Measurements from ENCODE around the gene PFDN1.

Gene PFDN1

GRCh38 chr5:140267201-140267540 is 35.7 kb downstream of the PFDN1 start:
- Histone ChIP-seq H3K4me1 (ENCODE audit: control insufficient read depth, insufficient read depth, low read length) (peaks cover under 1% of the 10 kb centered on the region), H3K27me3 (replicated peaks; ENCODE audit: control insufficient read depth, insufficient read depth, low read length) (no peaks in the 10 kb centered on the region), H3K36me3 (ENCODE audit: control insufficient read depth, insufficient read depth, low read length, severe bottlenecking) (no peaks in the 10 kb centered on the region), H3K4me3 (ENCODE audit: low read length) (no peak overlapping the region), H3K9ac (ENCODE audit: low read length) (no peak overlapping the region), H3K9me3 (ENCODE audit: control insufficient read depth, low read length) (no peaks in the 10 kb centered on the region)
- no peak for DNase-seq (ENCODE audit: low read depth)

GRCh38 chr5:140266471-140267200 is 36.3 kb downstream of the PFDN1 start:
- Histone ChIP-seq H3K27me3 (replicated peaks; ENCODE audit: control insufficient read depth, insufficient read depth, low read length) (no peaks in the 10 kb centered on the region), H3K4me1 (ENCODE audit: control insufficient read depth, insufficient read depth, low read length) (peaks cover 5% of the 10 kb centered on the region), H3K9ac (ENCODE audit: low read length) (no peak overlapping the region), H3K36me3 (ENCODE audit: control insufficient read depth, insufficient read depth, low read length, severe bottlenecking) (no peaks in the 10 kb centered on the region), H3K4me3 (ENCODE audit: low read length) (no peak overlapping the region), H3K9me3 (ENCODE audit: control insufficient read depth, low read length) (no peaks in the 10 kb centered on the region)
- no peak for DNase-seq (ENCODE audit: low read depth)

GRCh38 chr5:140265845-140266244 is 37.1 kb downstream of the PFDN1 start:
- no peak for DNase-seq (ENCODE audit: low read depth)
- Histone ChIP-seq H3K9ac (ENCODE audit: low read length) (no peak overlapping the region), H3K36me3 (ENCODE audit: control insufficient read depth, insufficient read depth, low read length, severe bottlenecking) (no peaks in the 10 kb centered on the region), H3K9me3 (ENCODE audit: control insufficient read depth, low read length) (no peaks in the 10 kb centered on the region), H3K4me3 (ENCODE audit: low read length) (no peak overlapping the region), H3K4me1 (ENCODE audit: control insufficient read depth, insufficient read depth, low read length) (peaks cover 13% of the 10 kb centered on the region), H3K27me3 (replicated peaks; ENCODE audit: control insufficient read depth, insufficient read depth, low read length) (no peaks in the 10 kb centered on the region)

- Histone ChIP-seq H3K36me3 (ENCODE audit: control insufficient read depth, insufficient read depth, low read length, severe bottlenecking) (no peaks in the 10 kb centered on the region), H3K9me3 (ENCODE audit: control insufficient read depth, low read length) (no peaks in the 10 kb centered on the region), H3K9ac (ENCODE audit: low read length) (no peak overlapping the region), H3K27me3 (replicated peaks; ENCODE audit: control insufficient read depth, insufficient read depth, low read length) (no peaks in the 10 kb centered on the region), H3K4me3 (ENCODE audit: low read length) (no peak overlapping the region), H3K4me1 (ENCODE audit: control insufficient read depth, insufficient read depth, low read length) (peaks cover 17% of the 10 kb centered on the region)
- DNase-seq (ENCODE audit: low read depth), result no peak
Observed at GRCh38 chr5:140262839-140263238, 40.1 kb downstream of the PFDN1 start.

- H3K4me1 ChIP-seq (ENCODE audit: control insufficient read depth, insufficient read depth, low read length), result peaks cover 21% of the 10 kb centered on the region
- no peaks in the 10 kb centered on the region for H3K27me3 ChIP-seq (replicated peaks; ENCODE audit: control insufficient read depth, insufficient read depth, low read length)
- no peak for DNase-seq (ENCODE audit: low read depth)
- H3K9me3 ChIP-seq (ENCODE audit: control insufficient read depth, low read length), result no peaks in the 10 kb centered on the region
- no peaks in the 10 kb centered on the region for H3K36me3 ChIP-seq (ENCODE audit: control insufficient read depth, insufficient read depth, low read length, severe bottlenecking)
- no peak overlapping the region for H3K4me3 ChIP-seq (ENCODE audit: low read length)
- no peak overlapping the region for H3K9ac ChIP-seq (ENCODE audit: low read length)
Observed at GRCh38 chr5:140262221-140262620, 40.7 kb downstream of the PFDN1 start.

GRCh38 chr5:140261403-140262171 is 41.3 kb downstream of the PFDN1 start:
- Histone ChIP-seq H3K9ac (ENCODE audit: low read length) (no peak overlapping the region), H3K4me3 (ENCODE audit: low read length) (peak overlapping the region; percentile 50), H3K9me3 (ENCODE audit: control insufficient read depth, low read length) (no peaks in the 10 kb centered on the region), H3K27me3 (replicated peaks; ENCODE audit: control insufficient read depth, insufficient read depth, low read length) (no peaks in the 10 kb centered on the region), H3K4me1 (ENCODE audit: control insufficient read depth, insufficient read depth, low read length) (peaks cover 21% of the 10 kb centered on the region), H3K36me3 (ENCODE audit: control insufficient read depth, insufficient read depth, low read length, severe bottlenecking) (no peaks in the 10 kb centered on the region)
- peak; percentile 92 for DNase-seq (ENCODE audit: low read depth)

GRCh38 chr5:140260089-140260656 is 42.7 kb downstream of the PFDN1 start:
- Histone ChIP-seq H3K9me3 (ENCODE audit: control insufficient read depth, low read length) (no peaks in the 10 kb centered on the region), H3K4me3 (ENCODE audit: low read length) (no peak overlapping the region), H3K9ac (ENCODE audit: low read length) (no peak overlapping the region), H3K27me3 (replicated peaks; ENCODE audit: control insufficient read depth, insufficient read depth, low read length) (no peaks in the 10 kb centered on the region), H3K4me1 (ENCODE audit: control insufficient read depth, insufficient read depth, low read length) (peaks cover 21% of the 10 kb centered on the region), H3K36me3 (ENCODE audit: control insufficient read depth, insufficient read depth, low read length, severe bottlenecking) (no peaks in the 10 kb centered on the region)
- no peak for DNase-seq (ENCODE audit: low read depth)

- no peaks in the 10 kb centered on the region for H3K36me3 ChIP-seq (ENCODE audit: control insufficient read depth, insufficient read depth, low read length, severe bottlenecking)
- DNase-seq (ENCODE audit: low read depth), result no peak
Observed at GRCh38 chr5:140259500-140259899, 43.4 kb downstream of the PFDN1 start.

GRCh38 chr5:140258873-140259272 is 44.0 kb downstream of the PFDN1 start:
- Histone ChIP-seq H3K27me3 (replicated peaks; ENCODE audit: control insufficient read depth, insufficient read depth, low read length) (no peaks in the 10 kb centered on the region), H3K4me1 (ENCODE audit: control insufficient read depth, insufficient read depth, low read length) (peaks cover 25% of the 10 kb centered on the region), H3K9me3 (ENCODE audit: control insufficient read depth, low read length) (no peaks in the 10 kb centered on the region), H3K9ac (ENCODE audit: low read length) (no peak overlapping the region), H3K36me3 (ENCODE audit: control insufficient read depth, insufficient read depth, low read length, severe bottlenecking) (no peaks in the 10 kb centered on the region), H3K4me3 (ENCODE audit: low read length) (no peak overlapping the region)
- no peak for DNase-seq (ENCODE audit: low read depth)

More at GRCh38 chr5:140259500-140259899, 43.4 kb downstream of the PFDN1 start:
- no peaks in the 10 kb centered on the region for H3K9me3 ChIP-seq (ENCODE audit: control insufficient read depth, low read length)
- no peak overlapping the region for H3K9ac ChIP-seq (ENCODE audit: low read length)
- H3K4me3 ChIP-seq (ENCODE audit: low read length), result no peak overlapping the region
- no peaks in the 10 kb centered on the region for H3K27me3 ChIP-seq (replicated peaks; ENCODE audit: control insufficient read depth, insufficient read depth, low read length)
- H3K4me1 ChIP-seq (ENCODE audit: control insufficient read depth, insufficient read depth, low read length), result peaks cover 21% of the 10 kb centered on the region

GRCh38 chr5:140258016-140258415 is 44.9 kb downstream of the PFDN1 start:
- Histone ChIP-seq H3K9me3 (ENCODE audit: control insufficient read depth, low read length) (no peaks in the 10 kb centered on the region), H3K9ac (ENCODE audit: low read length) (no peak overlapping the region), H3K4me3 (ENCODE audit: low read length) (no peak overlapping the region), H3K36me3 (ENCODE audit: control insufficient read depth, insufficient read depth, low read length, severe bottlenecking) (no peaks in the 10 kb centered on the region), H3K27me3 (replicated peaks; ENCODE audit: control insufficient read depth, insufficient read depth, low read length) (no peaks in the 10 kb centered on the region), H3K4me1 (ENCODE audit: control insufficient read depth, insufficient read depth, low read length) (peaks cover 30% of the 10 kb centered on the region)
- peak; percentile 51 for DNase-seq (ENCODE audit: low read depth)

GRCh38 chr5:140256726-140257125 is 46.2 kb downstream of the PFDN1 start:
- Histone ChIP-seq H3K9ac (ENCODE audit: low read length) (no peak overlapping the region), H3K4me3 (ENCODE audit: low read length) (no peak overlapping the region), H3K4me1 (ENCODE audit: control insufficient read depth, insufficient read depth, low read length) (peaks cover 31% of the 10 kb centered on the region), H3K36me3 (ENCODE audit: control insufficient read depth, insufficient read depth, low read length, severe bottlenecking) (no peaks in the 10 kb centered on the region), H3K27me3 (replicated peaks; ENCODE audit: control insufficient read depth, insufficient read depth, low read length) (no peaks in the 10 kb centered on the region), H3K9me3 (ENCODE audit: control insufficient read depth, low read length) (no peaks in the 10 kb centered on the region)
- DNase-seq (ENCODE audit: low read depth), result no peak

All from adipocyte (in vitro differentiated cells).